BE2C (cell line): ENCODE measurements around the gene PBX1.

ENCODE experiments used
- DNase-seq: peaks from one replicate; pipeline ENCODE4 v3.0.0-alpha.2; 2020
- H3K27me3 ChIP-seq: fragments of 250-450 bp; sonication (Bioruptor Pico); 2 replicates; pipeline ENCODE4 v1.5.1; 2020; ENCODE audit warnings: mild to moderate bottlenecking
- H3K36me3 ChIP-seq: fragments of 250-450 bp; sonication (Bioruptor Pico); 2 replicates; pipeline ENCODE4 v1.5.1; 2020; ENCODE audit warnings: mild to moderate bottlenecking
- H3K4me1 ChIP-seq: fragments of 250-450 bp; sonication (Bioruptor Pico); 2 replicates; pipeline ENCODE4 v1.5.1; 2020
- H3K4me3 ChIP-seq: 2 replicates; pipeline ENCODE4 v1.5.1; 2011; ENCODE audit warnings: low read depth, low read length
- H3K9me3 ChIP-seq: fragments of 250-450 bp; sonication (Bioruptor Pico); 2 replicates; pipeline ENCODE4 v1.5.1; 2020
- TF ChIP-seq, protein P1 (sequence below): IDR thresholded peaks from 2 replicates; pipeline ENCODE4 v1.5.1; 2012; ENCODE audit warnings: mild to moderate bottlenecking, low read depth, low read length

The PBX1 gene

DNA sequence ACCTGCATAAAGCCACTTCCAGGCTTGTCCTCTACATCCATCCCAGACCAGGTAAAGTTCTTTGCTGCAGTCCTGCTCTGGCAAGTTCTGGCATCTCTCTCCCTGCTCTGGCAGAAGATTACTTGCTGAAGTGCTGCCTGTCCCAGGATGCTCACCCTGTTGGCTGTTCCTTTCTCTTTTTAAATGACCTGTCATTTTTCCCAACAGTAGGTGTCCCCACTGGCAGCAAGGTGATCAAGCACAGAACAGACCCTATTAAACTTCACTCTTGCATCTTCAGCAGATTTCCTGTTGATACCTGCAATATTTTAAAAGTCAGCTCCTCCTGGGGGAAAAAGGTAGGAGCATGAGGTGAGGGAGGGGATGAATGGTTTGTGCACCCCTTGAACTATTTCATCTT, 332.6 kb downstream of the PBX1 start:
- no peaks in the 10 kb centered on the region for H3K27me3 ChIP-seq
- no peak for DNase-seq
- no peaks in the 10 kb centered on the region; the same call in 1 of the 2 replicates for H3K9me3 ChIP-seq
- no peak overlapping the region for H3K4me3 ChIP-seq
- no peaks in the 10 kb centered on the region for H3K4me1 ChIP-seq
- H3K36me3 ChIP-seq = no peaks in the 10 kb centered on the region
- TF ChIP-seq, protein P1, sequence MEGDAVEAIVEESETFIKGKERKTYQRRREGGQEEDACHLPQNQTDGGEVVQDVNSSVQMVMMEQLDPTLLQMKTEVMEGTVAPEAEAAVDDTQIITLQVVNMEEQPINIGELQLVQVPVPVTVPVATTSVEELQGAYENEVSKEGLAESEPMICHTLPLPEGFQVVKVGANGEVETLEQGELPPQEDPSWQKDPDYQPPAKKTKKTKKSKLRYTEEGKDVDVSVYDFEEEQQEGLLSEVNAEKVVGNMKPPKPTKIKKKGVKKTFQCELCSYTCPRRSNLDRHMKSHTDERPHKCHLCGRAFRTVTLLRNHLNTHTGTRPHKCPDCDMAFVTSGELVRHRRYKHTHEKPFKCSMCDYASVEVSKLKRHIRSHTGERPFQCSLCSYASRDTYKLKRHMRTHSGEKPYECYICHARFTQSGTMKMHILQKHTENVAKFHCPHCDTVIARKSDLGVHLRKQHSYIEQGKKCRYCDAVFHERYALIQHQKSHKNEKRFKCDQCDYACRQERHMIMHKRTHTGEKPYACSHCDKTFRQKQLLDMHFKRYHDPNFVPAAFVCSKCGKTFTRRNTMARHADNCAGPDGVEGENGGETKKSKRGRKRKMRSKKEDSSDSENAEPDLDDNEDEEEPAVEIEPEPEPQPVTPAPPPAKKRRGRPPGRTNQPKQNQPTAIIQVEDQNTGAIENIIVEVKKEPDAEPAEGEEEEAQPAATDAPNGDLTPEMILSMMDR = no peak

DNA sequence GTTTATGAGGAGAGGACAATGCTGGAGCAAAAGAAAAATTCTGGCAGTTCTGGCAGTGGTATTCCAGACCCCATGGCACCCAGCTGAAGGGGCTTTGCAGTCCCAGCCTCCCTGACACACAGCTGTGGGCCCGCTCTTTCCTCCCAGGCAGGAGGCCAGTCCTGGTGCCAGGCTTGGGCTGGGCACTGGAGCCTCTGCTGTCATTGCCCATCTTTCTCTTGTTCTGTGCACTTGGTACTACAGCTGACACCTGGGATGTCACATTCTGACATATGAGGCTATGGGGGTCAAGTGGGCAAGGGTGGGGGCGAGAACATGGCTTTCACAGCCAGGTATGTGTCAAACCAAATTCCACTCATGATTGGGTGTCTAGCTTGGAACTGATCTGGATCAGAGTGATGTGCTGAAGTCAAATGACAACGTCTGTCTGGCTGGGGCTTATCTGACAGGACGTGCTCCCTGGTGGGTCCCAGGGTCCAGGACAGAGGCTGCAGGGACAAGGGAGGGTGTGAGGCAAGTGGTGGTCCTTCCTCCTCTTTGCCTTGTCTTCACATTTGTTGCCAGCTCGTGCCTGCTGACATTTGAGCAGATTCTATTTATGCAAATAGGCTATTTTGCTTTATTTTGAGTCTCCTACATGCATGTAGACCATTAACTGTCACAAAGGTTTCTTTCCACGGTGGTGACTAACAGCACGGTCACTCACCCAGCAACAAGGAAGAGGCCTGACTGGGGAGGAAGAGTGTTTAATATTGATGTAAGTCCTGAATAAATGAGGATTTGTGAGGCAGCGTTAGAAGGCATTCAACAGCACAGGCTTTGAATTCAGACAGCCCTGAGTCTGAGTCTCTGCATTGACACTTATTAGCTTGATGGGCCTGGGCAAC, 336.3 kb downstream of the PBX1 start:
- H3K9me3 ChIP-seq = no peaks in the 10 kb centered on the region
- DNase-seq = no peak
- TF ChIP-seq, protein P1 = no peak
- 0 out of 2 replicates have a peak, but pooled peaks cover 2% of the 10 kb centered on the region for H3K27me3 ChIP-seq
- no peaks in the 10 kb centered on the region for H3K4me1 ChIP-seq
- H3K4me3 ChIP-seq = no peak overlapping the region
- H3K36me3 ChIP-seq = no peaks in the 10 kb centered on the region

DNA sequence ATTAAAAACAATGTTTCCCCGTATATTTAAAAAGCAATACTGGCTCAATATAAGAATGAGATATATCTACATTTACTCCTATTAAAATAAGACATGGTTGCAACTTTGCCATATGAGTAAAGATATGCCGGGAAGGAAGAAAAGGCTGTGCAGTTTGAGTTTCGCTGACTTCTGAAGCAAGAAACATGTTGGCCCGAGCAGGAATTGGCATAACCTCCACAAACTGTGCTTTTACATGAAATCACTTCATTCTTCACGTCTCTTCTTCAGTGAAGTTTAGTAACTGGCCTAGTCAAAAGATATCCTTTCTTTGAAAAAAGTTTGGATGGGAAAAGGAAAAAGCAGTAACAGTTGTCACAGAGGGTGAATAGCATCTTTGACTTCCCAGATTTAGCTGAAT, 342.0 kb downstream of the PBX1 start:
- no peak for DNase-seq
- no peaks in the 10 kb centered on the region for H3K36me3 ChIP-seq
- H3K9me3 ChIP-seq = no peaks in the 10 kb centered on the region
- TF ChIP-seq, protein P1 = no peak
- no peak overlapping the region for H3K4me3 ChIP-seq
- 0 out of 2 replicates have a peak, but pooled peaks cover 6% of the 10 kb centered on the region for H3K27me3 ChIP-seq
- no peaks in the 10 kb centered on the region for H3K4me1 ChIP-seq
